GM12878 (cell line): ENCODE data around the gene STAT4. TPM values are rescaled to one million over a fixed set of nuclear protein-coding genes. Genes with fewer than 3 reads are reported as not detected.
A peak's percentile ranks its signal among the peaks of the same experiment; 100 is the strongest.

ENCODE experiments used
- CBFB ChIP-seq: IDR thresholded peaks from 2 replicates; pipeline ENCODE4 v1.6.1; 2016; ENCODE audit warnings: antibody characterized with exemption, low read depth
- CEBPB ChIP-seq, 2 experiments: fragments of 150-350 bp in 1 of 2; IDR thresholded peaks; 2 replicates each; pipeline ENCODE4 v1.6.1; 2012 to 2014; ENCODE audit warnings: low read depth in 2 of 2, low read length in 2 of 2, borderline replicate concordance in 1 of 2, inconsistent platforms in 1 of 2
- NR2C1 ChIP-seq: fragments of 450-650 bp; IDR thresholded peaks from 2 replicates; pipeline ENCODE4 v1.6.1; 2017; ENCODE audit warnings: antibody characterized with exemption, mild to moderate bottlenecking, moderate library complexity
- RB1 ChIP-seq: fragments of 450-650 bp; formaldehyde crosslinking; IDR thresholded peaks from 2 replicates; pipeline ENCODE4 v1.6.1; 2017; ENCODE audit warnings: mild to moderate bottlenecking, borderline replicate concordance
- polyA plus RNA-seq, 11 experiments: library from polyadenylated mRNA; depleted of rRNA in 4 of 11; unstranded in 6 of 11; stranded (reverse) in 5 of 11; fragments of >200 nt; fragmentation: Nextera tagmentation in 4 of 11; fragmentation: Illumina TruSeq in 1 of 11; extraction: Ambion mirVana in 4 of 11; extraction: Trizol in 1 of 11; gene quantifications; 1 replicate in 1 of 11; 2 replicates in 10 of 11; pipeline versions ENCODE4 v1.2.1 to v1.2.3, GENCODE V29; 2011 to 2016; ENCODE audit warnings: inconsistent platforms in 2 of 11, missing spikeins in 2 of 11, low read depth in 1 of 11
- total RNA-seq, 4 experiments: library from RNA; depleted of rRNA in 3 of 4; stranded (reverse); fragments of >200 nt in 3 of 4; fragmentation: Illumina TruSeq in 1 of 4; extraction: Trizol in 1 of 4; gene quantifications; 2 replicates each; pipeline versions ENCODE4 v1.2.1 to v1.2.3, GENCODE V29; 2013 to 2021
- TF ChIP-seq, protein P1 (sequence below): fragments of 450-650 bp; IDR thresholded peaks from 2 replicates; pipeline ENCODE4 v1.6.1; 2016; ENCODE audit warnings: mild to moderate bottlenecking
- TF ChIP-seq, protein P2 (sequence below): IDR thresholded peaks from 2 replicates; pipeline ENCODE4 v1.6.1; 2012; ENCODE audit warnings: improper control_type of control experiment, low read depth, low read length; ENCODE audit not compliant: insufficient replicate concordance

The STAT4 gene
- total and polyA plus RNA-seq, 10 of the 15 experiments (the other 5 are each of a cell fraction or from before 2014, with no cell fraction given) = 3.1 to 9.3 (median 7.1) TPM

DNA sequence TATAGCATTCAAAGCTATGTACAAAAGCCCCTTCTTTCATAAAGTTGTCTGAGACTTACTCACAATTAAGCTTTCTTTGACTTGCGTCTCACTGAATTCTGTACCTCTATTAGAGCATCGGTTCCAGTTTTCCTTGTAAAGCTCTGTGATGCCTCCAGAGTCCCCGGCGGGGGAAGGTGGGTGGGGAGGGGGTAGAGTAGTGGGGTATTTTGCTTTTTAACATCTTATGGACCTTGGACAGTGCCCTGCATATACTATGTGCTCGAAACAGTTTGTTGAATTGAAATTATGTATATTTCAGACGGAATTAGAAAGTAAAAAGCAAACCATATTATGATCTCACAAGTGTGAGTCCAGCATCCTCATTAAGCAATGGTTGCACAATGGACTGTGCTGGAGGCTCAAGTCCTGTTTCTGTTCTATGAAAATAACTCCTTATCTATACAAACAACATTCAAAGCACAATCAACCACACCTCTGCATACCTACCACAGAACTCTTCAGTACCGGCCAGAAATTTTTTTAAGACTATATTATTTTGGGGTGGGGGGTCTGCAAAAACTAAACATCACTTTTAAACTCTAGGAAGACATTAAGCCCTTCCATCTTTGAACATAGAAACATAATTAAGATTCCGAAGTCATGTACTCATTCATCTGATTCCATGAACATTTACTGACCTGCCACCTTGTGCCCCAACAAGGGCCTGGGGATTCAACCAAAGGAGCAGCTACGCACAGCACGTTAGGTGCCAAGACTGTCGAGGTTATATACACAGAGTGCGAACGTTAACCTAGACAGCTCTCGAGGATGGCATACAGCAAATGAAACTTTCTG, 137.7 kb downstream of the STAT4 start (continued):
- TF ChIP-seq, protein P1, sequence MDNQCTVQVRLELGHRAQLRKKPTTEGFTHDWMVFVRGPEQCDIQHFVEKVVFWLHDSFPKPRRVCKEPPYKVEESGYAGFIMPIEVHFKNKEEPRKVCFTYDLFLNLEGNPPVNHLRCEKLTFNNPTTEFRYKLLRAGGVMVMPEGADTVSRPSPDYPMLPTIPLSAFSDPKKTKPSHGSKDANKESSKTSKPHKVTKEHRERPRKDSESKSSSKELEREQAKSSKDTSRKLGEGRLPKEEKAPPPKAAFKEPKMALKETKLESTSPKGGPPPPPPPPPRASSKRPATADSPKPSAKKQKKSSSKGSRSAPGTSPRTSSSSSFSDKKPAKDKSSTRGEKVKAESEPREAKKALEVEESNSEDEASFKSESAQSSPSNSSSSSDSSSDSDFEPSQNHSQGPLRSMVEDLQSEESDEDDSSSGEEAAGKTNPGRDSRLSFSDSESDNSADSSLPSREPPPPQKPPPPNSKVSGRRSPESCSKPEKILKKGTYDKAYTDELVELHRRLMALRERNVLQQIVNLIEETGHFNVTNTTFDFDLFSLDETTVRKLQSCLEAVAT = no peak
- TF ChIP-seq CBFB = 0 out of 2 replicates have a peak, but pooled peaks have one; percentile 14
- TF ChIP-seq CEBPB (IDR thresholded peaks at IDR 0.05; ENCODE audit: borderline replicate concordance in 1 of 2, low read depth in 2 of 2, low read length in 2 of 2) = peak in 1 of 2 experiments; percentile 29; a peak in 1 of 4 replicates
- no peak for TF ChIP-seq RB1
- no peak for TF ChIP-seq NR2C1
- TF ChIP-seq, protein P2, sequence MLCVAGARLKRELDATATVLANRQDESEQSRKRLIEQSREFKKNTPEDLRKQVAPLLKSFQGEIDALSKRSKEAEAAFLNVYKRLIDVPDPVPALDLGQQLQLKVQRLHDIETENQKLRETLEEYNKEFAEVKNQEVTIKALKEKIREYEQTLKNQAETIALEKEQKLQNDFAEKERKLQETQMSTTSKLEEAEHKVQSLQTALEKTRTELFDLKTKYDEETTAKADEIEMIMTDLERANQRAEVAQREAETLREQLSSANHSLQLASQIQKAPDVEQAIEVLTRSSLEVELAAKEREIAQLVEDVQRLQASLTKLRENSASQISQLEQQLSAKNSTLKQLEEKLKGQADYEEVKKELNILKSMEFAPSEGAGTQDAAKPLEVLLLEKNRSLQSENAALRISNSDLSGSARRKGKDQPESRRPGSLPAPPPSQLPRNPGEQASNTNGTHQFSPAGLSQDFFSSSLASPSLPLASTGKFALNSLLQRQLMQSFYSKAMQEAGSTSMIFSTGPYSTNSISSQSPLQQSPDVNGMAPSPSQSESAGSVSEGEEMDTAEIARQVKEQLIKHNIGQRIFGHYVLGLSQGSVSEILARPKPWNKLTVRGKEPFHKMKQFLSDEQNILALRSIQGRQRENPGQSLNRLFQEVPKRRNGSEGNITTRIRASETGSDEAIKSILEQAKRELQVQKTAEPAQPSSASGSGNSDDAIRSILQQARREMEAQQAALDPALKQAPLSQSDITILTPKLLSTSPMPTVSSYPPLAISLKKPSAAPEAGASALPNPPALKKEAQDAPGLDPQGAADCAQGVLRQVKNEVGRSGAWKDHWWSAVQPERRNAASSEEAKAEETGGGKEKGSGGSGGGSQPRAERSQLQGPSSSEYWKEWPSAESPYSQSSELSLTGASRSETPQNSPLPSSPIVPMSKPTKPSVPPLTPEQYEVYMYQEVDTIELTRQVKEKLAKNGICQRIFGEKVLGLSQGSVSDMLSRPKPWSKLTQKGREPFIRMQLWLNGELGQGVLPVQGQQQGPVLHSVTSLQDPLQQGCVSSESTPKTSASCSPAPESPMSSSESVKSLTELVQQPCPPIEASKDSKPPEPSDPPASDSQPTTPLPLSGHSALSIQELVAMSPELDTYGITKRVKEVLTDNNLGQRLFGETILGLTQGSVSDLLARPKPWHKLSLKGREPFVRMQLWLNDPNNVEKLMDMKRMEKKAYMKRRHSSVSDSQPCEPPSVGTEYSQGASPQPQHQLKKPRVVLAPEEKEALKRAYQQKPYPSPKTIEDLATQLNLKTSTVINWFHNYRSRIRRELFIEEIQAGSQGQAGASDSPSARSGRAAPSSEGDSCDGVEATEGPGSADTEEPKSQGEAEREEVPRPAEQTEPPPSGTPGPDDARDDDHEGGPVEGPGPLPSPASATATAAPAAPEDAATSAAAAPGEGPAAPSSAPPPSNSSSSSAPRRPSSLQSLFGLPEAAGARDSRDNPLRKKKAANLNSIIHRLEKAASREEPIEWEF = no peak
